ENCODE measurements around the gene DUSP22.

DUSP22 gene

GRCh38 chr6:393391-394221 lies 101.3 kb downstream of the DUSP22 start:
- DNase-seq (ENCODE audit: low read depth, low spot score), result no peak

- DNase-seq (ENCODE audit: low read depth, low spot score), result no peak
Measured at GRCh38 chr6:394641-395289, 102.5 kb downstream of the DUSP22 start.

- no peak for DNase-seq (ENCODE audit: low read depth, low spot score)
Measured at GRCh38 chr6:395432-396125, 103.3 kb downstream of the DUSP22 start.

- no peak for DNase-seq (ENCODE audit: low read depth, low spot score)
Measured at GRCh38 chr6:396126-396520, 103.8 kb downstream of the DUSP22 start.

GRCh38 chr6:397056-397455 lies 104.8 kb downstream of the DUSP22 start:
- DNase-seq (ENCODE audit: low read depth, low spot score), result no peak

- no peak for DNase-seq (ENCODE audit: low read depth, low spot score)
Measured at GRCh38 chr6:397604-398003, 105.3 kb downstream of the DUSP22 start.

GRCh38 chr6:398065-398464 lies 105.8 kb downstream of the DUSP22 start:
- no peak for DNase-seq (ENCODE audit: low read depth, low spot score)

GRCh38 chr6:398558-399078 lies 106.3 kb downstream of the DUSP22 start:
- DNase-seq (ENCODE audit: low read depth, low spot score), result no peak

- DNase-seq (ENCODE audit: low read depth, low spot score), result no peak
Measured at GRCh38 chr6:399785-400534, 107.7 kb downstream of the DUSP22 start.

- DNase-seq (ENCODE audit: low read depth, low spot score), result no peak
Measured at GRCh38 chr6:400815-401214, 108.5 kb downstream of the DUSP22 start.

Measured in activated CD4-positive, CD25-positive, alpha-beta regulatory T cell treated with anti-CD3 and anti-CD28 coated beads, Interleukin-2, amount 50 U/mL, for 16 hours (primary cell).